Endothelial cell of umbilical vein (primary cell): ENCODE data around the gene CCDC102B. TPM values are rescaled to one million over a fixed set of nuclear protein-coding genes. Genes with fewer than 3 reads are reported as not detected.

Source experiments
- BruUV-seq: library from RNA; stranded (reverse); fragments of 400-500 nt; replicated peaks from 2 replicates; lab custom pipeline; 2021; lab: Mats Ljungman, UMichigan
- CTCF ChIA-PET: fragments of 300-600, 350-600 bp; sonication (Branson Sonifier 250); formaldehyde crosslinking; loops from one replicate; lab custom pipeline; 2021; ENCODE audit warnings: antibody characterized with exemption, inconsistent platforms; lab: Charles Lee
- POLR2A ChIA-PET: fragments of 300-600, 350-600 bp; sonication (Branson Sonifier 250); formaldehyde crosslinking; loops from one replicate; lab custom pipeline; 2021; ENCODE audit warnings: antibody characterized with exemption, inconsistent platforms; lab: Charles Lee
- DNase-seq: peaks from one replicate; pipeline ENCODE4 v3.0.0-alpha.2; 2011; ENCODE audit warnings: low read depth, low spot score
- FAIRE-seq: peaks from 2 replicates; lab custom pipeline; 2011; peaks lifted over from hg19 to GRCh38; lab: Jason Lieb, UNC
- H2AFZ ChIP-seq: 2 replicates; pipeline ENCODE4 v1.6.0; 2012; ENCODE audit warnings: low read depth, low read length, control low read depth, inconsistent platforms
- H3K27ac ChIP-seq: 2 replicates; pipeline ENCODE4 v1.5.1; 2011; ENCODE audit warnings: low read depth, mild to moderate bottlenecking, control low read depth, low read length, moderate library complexity; ENCODE audit not compliant: insufficient read depth
- H3K27me3 ChIP-seq, 2 experiments: 2 replicates each; pipeline versions ENCODE4 v1.6.0 to v1.6.1; 2011; ENCODE audit warnings: low read length in 2 of 2, mixed read lengths in 1 of 2; ENCODE audit not compliant: control insufficient read depth in 2 of 2, insufficient read depth in 2 of 2
- H3K36me3 ChIP-seq, 2 experiments: 2 replicates in 1 of 2; 3 replicates in 1 of 2; pipeline ENCODE4 v1.5.1; 2011; ENCODE audit warnings: low read length in 2 of 2, mild to moderate bottlenecking in 1 of 2, moderate library complexity in 1 of 2; ENCODE audit not compliant: control insufficient read depth in 2 of 2, insufficient read depth in 2 of 2; ENCODE audit errors: extremely low read depth in 1 of 2
- H3K4me1 ChIP-seq: 3 replicates; pipeline ENCODE4 v1.5.1; 2011; ENCODE audit warnings: mild to moderate bottlenecking, low read length; ENCODE audit not compliant: control insufficient read depth, insufficient read depth; ENCODE audit errors: extremely low read depth
- H3K4me2 ChIP-seq: 2 replicates; pipeline ENCODE4 v1.6.1; 2011; ENCODE audit warnings: low read length, control low read depth, mixed read lengths; ENCODE audit not compliant: insufficient read depth
- H3K4me3 ChIP-seq, 3 experiments: fragments of 200-600 bp in 1 of 3; sonication (generic), shearing (Covaris generic) in 1 of 3; replicated peaks in 1 of 3; 2 replicates each; pipeline ENCODE4 v1.5.1; 2011 to 2016; ENCODE audit warnings: control low read depth in 3 of 3, low read length in 3 of 3, mild to moderate bottlenecking in 2 of 3, inconsistent platforms in 1 of 3, low read depth in 1 of 3, moderate library complexity in 1 of 3; ENCODE audit not compliant: insufficient read depth in 1 of 3
- H3K79me2 ChIP-seq: 2 replicates; pipeline ENCODE4 v1.6.0; 2012; ENCODE audit warnings: low read length, inconsistent platforms; ENCODE audit not compliant: control insufficient read depth, insufficient read depth
- H3K9ac ChIP-seq: replicated peaks from 2 replicates; pipeline ENCODE3; 2011; ENCODE audit warnings: low read length, control low read depth; ENCODE audit not compliant: insufficient read depth; ENCODE audit errors: extremely low read depth
- H3K9me1 ChIP-seq: replicated peaks from 3 replicates; pipeline ENCODE4 v1.6.0; 2011; ENCODE audit warnings: mild to moderate bottlenecking, low read length; ENCODE audit not compliant: control insufficient read depth, insufficient read depth; ENCODE audit errors: extremely low read depth
- H3K9me3 ChIP-seq: replicated peaks from 2 replicates; pipeline ENCODE4 v1.5.1; 2012; ENCODE audit warnings: low read length, inconsistent platforms; ENCODE audit not compliant: control insufficient read depth, insufficient read depth
- H4K20me1 ChIP-seq: replicated peaks from 2 replicates; pipeline ENCODE3; 2011; ENCODE audit warnings: mild to moderate bottlenecking, low read length; ENCODE audit not compliant: control insufficient read depth, insufficient read depth; ENCODE audit errors: extremely low read depth
- CTCF ChIP-seq, 2 donors: IDR thresholded peaks; 1 replicate in 1 of 2; 2 replicates in 1 of 2; pipeline ENCODE4 v1.5.1; 2011; ENCODE audit warnings: low read length in 2 of 2, mild to moderate bottlenecking in 2 of 2, moderate library complexity in 2 of 2, control low read depth in 1 of 2, inconsistent platforms in 1 of 2, low read depth in 1 of 2; ENCODE audit not compliant: insufficient read depth in 1 of 2; ENCODE audit errors: extremely low read depth in 1 of 2
- EZH2 ChIP-seq: IDR thresholded peaks from 2 replicates; pipeline ENCODE4 v1.6.1; 2012; ENCODE audit warnings: borderline replicate concordance, low read depth, mild to moderate bottlenecking, moderate library complexity, low read length, inconsistent platforms; ENCODE audit not compliant: severe bottlenecking
- FOS ChIP-seq: IDR thresholded peaks from 2 replicates; pipeline ENCODE4 v1.6.1; 2011; ENCODE audit warnings: mild to moderate bottlenecking, low read length, moderate library complexity, borderline replicate concordance; ENCODE audit not compliant: insufficient read depth
- GATA2 ChIP-seq: IDR thresholded peaks from 2 replicates; pipeline ENCODE4 v1.7.0; 2011; ENCODE audit warnings: low read depth, mild to moderate bottlenecking, moderate library complexity, mixed read lengths, low read length; ENCODE audit not compliant: insufficient read length, insufficient read depth
- JUN ChIP-seq: IDR thresholded peaks from 2 replicates; pipeline ENCODE4 v1.6.1; 2011; ENCODE audit warnings: borderline replicate concordance, low read depth; ENCODE audit not compliant: insufficient read length, insufficient read depth
- MYC ChIP-seq: IDR thresholded peaks from one replicate; pipeline ENCODE4 v1.6.1; 2011; ENCODE audit warnings: mild to moderate bottlenecking, low read depth, low read length
- POLR2A ChIP-seq: IDR thresholded peaks from 2 replicates; pipeline ENCODE4 v1.6.1; 2012; ENCODE audit warnings: low read depth, mild to moderate bottlenecking, control low read depth, low read length
- POLR2AphosphoS5 ChIP-seq: IDR thresholded peaks from 2 replicates; pipeline ENCODE4 v1.6.1; 2012; ENCODE audit warnings: low read depth, mild to moderate bottlenecking, control low read depth, low read length, moderate library complexity; ENCODE audit not compliant: insufficient read depth
- dilution Hi-C: fragments of 300-500 bp; cut with MboI; formaldehyde crosslinking; loops from one replicate; pipeline ENCODE4 v1.15.0; 2019; ENCODE audit warnings: low sequenced_read_pairs; ENCODE audit not compliant: extremely low pct_ligation_motif_present
- intact Hi-C: fragments of 100-400 bp; cut with micrococcal nuclease; formaldehyde crosslinking; loops from one replicate; pipeline ENCODE4 v1.10.0; 2022
- polyA plus RNA-seq, 4 experiments: library from polyadenylated mRNA; depleted of rRNA in 3 of 4; stranded (reverse) in 3 of 4; unstranded in 1 of 4; fragments of >200 nt; gene quantifications; 2 replicates each; pipeline versions ENCODE4 v1.2.1 to v1.2.3, GENCODE V29; 2011 to 2012; ENCODE audit warnings: missing spikeins in 1 of 4
- total RNA-seq: library from RNA; stranded (reverse); gene quantifications from 2 replicates; pipeline ENCODE4 v1.2.3, GENCODE V29; 2021
- TF ChIP-seq, protein P1 (sequence below): IDR thresholded peaks from 2 replicates; pipeline ENCODE4 v1.6.1; 2011; ENCODE audit not compliant: insufficient read depth, insufficient read length

The CCDC102B gene
- total and polyA plus RNA-seq, 2 donors (not counting 3 experiments of a cell fraction or from before 2014, with no cell fraction given): 0.21 to 0.62 TPM

DNA sequence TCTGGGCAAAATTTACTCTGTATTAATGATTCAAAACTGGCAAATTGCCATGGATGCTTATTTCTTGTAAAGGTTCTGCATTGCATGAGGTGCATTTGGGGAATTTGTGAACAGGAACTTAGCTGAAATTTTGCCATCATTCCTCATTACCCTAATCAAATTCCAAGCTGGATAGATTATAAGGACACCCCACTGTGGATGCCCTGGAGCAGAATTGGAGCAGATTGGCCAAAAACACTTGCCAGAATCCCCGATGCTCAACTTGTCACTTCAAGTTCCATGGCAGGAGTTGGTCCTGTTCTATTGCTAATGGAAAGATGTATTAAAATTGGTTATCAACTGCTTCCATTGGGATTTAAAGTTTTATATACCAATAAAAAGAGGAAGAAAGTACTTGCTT, 237.9 kb downstream of the CCDC102B start:
- Histone ChIP-seq H3K9me1 (no peaks in the 10 kb centered on the region), H3K9me3 (no peaks in the 10 kb centered on the region), H2AFZ (no peak overlapping the region), H3K4me2 (no peak overlapping the region), H3K27me3 (no peaks in the 10 kb centered on the region), H3K79me2 (no peaks in the 10 kb centered on the region), H3K4me3 (no peak overlapping the region), H3K4me1 (no peaks in the 10 kb centered on the region), H3K27ac (no peak overlapping the region), H4K20me1 (no peaks in the 10 kb centered on the region), H3K36me3 (no peaks in the 10 kb centered on the region), H3K9ac (no peak overlapping the region)
- intact Hi-C loops: no loop called here
- ChIA-PET POLR2A (no interaction called here), CTCF (no interaction called here)
- TF ChIP-seq EZH2 (no peak), CTCF (IDR thresholded peaks at IDR 0.05; ENCODE audit: extremely low read depth in 1 of 2, insufficient read depth in 1 of 2, low read depth in 1 of 2, low read length in 2 of 2) (no peak), JUN (no peak), POLR2A (no peak), MYC (no peak), POLR2AphosphoS5 (no peak), FOS (no peak), GATA2 (no peak)
- TF ChIP-seq, protein P1, sequence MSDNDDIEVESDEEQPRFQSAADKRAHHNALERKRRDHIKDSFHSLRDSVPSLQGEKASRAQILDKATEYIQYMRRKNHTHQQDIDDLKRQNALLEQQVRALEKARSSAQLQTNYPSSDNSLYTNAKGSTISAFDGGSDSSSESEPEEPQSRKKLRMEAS: no peak
- BruUV-seq: no TSS peak
- dilution Hi-C loops: no loop called here
- no peak for FAIRE-seq
- DNase-seq: no peak
